ENCODE results near the gene ATXN1. TPM values are rescaled to one million over a fixed set of nuclear protein-coding genes. Genes with fewer than 3 reads are reported as not detected.

Gene ATXN1
- total RNA-seq, 1 experiment from 2014 or later, result 8.1 TPM

DNA sequence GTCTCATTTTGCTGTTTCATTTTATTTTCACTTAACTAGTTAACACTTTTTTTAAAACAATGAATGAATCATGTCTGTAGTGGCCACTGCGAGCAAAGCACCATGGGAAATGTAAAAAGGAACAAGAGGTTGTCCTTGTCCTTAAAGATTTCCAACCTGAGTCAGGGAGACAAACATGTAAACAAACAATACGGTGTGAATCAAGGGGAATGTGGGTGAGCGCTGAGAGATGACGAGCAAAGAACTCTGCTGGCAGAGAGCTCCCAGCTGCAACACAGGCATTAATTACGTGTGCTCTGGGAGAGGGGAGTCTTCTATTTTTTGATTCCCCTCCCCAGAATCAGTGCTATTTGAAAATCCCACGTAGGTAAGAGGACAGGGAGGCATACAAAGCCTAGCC, 84.3 kb downstream of the ATXN1 start:
- Mint-ChIP-seq H3K4me1 (peaks cover 11% of the 10 kb centered on the region), H3K27me3 (ENCODE audit: low read depth) (no peaks in the 10 kb centered on the region), H3K27ac (0 out of 2 replicates have a peak overlapping the region, but pooled peaks have one; percentile 24), H3K4me3 (no peak overlapping the region), H3K9me3 (no peaks in the 10 kb centered on the region), H3K36me3 (no peaks in the 10 kb centered on the region)
- POLR2A ChIA-PET, result no interaction called here
- ATAC-seq (no peak), DNase-seq (ENCODE audit: low spot score) (no peak)
- TF ChIP-seq NFYB (CRISPR knock-in tag; conservative IDR thresholded peaks at IDR 0.05; ENCODE audit: low read depth), result no peak
- CTCF ChIA-PET, result interaction anchor here (1.0 kb wide), 2 partner anchors 34 to 94 kb away, joined by 3 to 4 read pairs; no protein-coding TSS in a partner anchor

- ATAC-seq (no peak), DNase-seq (ENCODE audit: low spot score) (no peak)
- H3K36me3 Mint-ChIP-seq, result no peaks in the 10 kb centered on the region
- ChIA-PET POLR2A (no interaction called here), CTCF (interaction anchor here (1.0 kb wide), 2 partner anchors 34 to 94 kb away, joined by 3 to 4 read pairs; no protein-coding TSS in a partner anchor)
- no peak overlapping the region for H3K4me3 Mint-ChIP-seq
- H3K9me3 Mint-ChIP-seq, result no peaks in the 10 kb centered on the region
- TF ChIP-seq SP1 (CRISPR knock-in tag; conservative IDR thresholded peaks at IDR 0.05) (no peak), CBFB (CRISPR knock-in tag; IDR thresholded peaks at IDR 0.05; ENCODE audit: low read depth) (no peak), ATF2 (CRISPR knock-in tag; IDR thresholded peaks at IDR 0.05; ENCODE audit: borderline replicate concordance, low read depth) (no peak), EMX1 (CRISPR knock-in tag; IDR thresholded peaks at IDR 0.05) (no peak), NR2C2 (CRISPR knock-in tag; IDR thresholded peaks at IDR 0.05) (no peak), PRRX2 (CRISPR knock-in tag; IDR thresholded peaks at IDR 0.05) (no peak), NR1H2 (CRISPR knock-in tag; IDR thresholded peaks at IDR 0.05) (no peak), GRHL2 (CRISPR knock-in tag; IDR thresholded peaks at IDR 0.05; ENCODE audit: insufficient replicate concordance, severe bottlenecking) (no peak), USF1 (CRISPR knock-in tag; IDR thresholded peaks at IDR 0.05) (no peak)
- TF ChIP-seq, protein P1, sequence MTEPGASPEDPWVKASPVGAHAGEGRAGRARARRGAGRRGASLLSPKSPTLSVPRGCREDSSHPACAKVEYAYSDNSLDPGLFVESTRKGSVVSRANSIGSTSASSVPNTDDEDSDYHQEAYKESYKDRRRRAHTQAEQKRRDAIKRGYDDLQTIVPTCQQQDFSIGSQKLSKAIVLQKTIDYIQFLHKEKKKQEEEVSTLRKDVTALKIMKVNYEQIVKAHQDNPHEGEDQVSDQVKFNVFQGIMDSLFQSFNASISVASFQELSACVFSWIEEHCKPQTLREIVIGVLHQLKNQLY (CRISPR knock-in tag; IDR thresholded peaks at IDR 0.05), result no peak
- TF ChIP-seq, protein P2, sequence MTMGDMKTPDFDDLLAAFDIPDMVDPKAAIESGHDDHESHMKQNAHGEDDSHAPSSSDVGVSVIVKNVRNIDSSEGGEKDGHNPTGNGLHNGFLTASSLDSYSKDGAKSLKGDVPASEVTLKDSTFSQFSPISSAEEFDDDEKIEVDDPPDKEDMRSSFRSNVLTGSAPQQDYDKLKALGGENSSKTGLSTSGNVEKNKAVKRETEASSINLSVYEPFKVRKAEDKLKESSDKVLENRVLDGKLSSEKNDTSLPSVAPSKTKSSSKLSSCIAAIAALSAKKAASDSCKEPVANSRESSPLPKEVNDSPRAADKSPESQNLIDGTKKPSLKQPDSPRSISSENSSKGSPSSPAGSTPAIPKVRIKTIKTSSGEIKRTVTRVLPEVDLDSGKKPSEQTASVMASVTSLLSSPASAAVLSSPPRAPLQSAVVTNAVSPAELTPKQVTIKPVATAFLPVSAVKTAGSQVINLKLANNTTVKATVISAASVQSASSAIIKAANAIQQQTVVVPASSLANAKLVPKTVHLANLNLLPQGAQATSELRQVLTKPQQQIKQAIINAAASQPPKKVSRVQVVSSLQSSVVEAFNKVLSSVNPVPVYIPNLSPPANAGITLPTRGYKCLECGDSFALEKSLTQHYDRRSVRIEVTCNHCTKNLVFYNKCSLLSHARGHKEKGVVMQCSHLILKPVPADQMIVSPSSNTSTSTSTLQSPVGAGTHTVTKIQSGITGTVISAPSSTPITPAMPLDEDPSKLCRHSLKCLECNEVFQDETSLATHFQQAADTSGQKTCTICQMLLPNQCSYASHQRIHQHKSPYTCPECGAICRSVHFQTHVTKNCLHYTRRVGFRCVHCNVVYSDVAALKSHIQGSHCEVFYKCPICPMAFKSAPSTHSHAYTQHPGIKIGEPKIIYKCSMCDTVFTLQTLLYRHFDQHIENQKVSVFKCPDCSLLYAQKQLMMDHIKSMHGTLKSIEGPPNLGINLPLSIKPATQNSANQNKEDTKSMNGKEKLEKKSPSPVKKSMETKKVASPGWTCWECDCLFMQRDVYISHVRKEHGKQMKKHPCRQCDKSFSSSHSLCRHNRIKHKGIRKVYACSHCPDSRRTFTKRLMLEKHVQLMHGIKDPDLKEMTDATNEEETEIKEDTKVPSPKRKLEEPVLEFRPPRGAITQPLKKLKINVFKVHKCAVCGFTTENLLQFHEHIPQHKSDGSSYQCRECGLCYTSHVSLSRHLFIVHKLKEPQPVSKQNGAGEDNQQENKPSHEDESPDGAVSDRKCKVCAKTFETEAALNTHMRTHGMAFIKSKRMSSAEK (CRISPR knock-in tag; IDR thresholded peaks at IDR 0.05; ENCODE audit: borderline replicate concordance), result no peak
- TF ChIP-seq, protein P3, sequence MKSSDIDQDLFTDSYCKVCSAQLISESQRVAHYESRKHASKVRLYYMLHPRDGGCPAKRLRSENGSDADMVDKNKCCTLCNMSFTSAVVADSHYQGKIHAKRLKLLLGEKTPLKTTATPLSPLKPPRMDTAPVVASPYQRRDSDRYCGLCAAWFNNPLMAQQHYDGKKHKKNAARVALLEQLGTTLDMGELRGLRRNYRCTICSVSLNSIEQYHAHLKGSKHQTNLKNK (CRISPR knock-in tag; IDR thresholded peaks at IDR 0.05), result no peak
- TF ChIP-seq, protein P4, sequence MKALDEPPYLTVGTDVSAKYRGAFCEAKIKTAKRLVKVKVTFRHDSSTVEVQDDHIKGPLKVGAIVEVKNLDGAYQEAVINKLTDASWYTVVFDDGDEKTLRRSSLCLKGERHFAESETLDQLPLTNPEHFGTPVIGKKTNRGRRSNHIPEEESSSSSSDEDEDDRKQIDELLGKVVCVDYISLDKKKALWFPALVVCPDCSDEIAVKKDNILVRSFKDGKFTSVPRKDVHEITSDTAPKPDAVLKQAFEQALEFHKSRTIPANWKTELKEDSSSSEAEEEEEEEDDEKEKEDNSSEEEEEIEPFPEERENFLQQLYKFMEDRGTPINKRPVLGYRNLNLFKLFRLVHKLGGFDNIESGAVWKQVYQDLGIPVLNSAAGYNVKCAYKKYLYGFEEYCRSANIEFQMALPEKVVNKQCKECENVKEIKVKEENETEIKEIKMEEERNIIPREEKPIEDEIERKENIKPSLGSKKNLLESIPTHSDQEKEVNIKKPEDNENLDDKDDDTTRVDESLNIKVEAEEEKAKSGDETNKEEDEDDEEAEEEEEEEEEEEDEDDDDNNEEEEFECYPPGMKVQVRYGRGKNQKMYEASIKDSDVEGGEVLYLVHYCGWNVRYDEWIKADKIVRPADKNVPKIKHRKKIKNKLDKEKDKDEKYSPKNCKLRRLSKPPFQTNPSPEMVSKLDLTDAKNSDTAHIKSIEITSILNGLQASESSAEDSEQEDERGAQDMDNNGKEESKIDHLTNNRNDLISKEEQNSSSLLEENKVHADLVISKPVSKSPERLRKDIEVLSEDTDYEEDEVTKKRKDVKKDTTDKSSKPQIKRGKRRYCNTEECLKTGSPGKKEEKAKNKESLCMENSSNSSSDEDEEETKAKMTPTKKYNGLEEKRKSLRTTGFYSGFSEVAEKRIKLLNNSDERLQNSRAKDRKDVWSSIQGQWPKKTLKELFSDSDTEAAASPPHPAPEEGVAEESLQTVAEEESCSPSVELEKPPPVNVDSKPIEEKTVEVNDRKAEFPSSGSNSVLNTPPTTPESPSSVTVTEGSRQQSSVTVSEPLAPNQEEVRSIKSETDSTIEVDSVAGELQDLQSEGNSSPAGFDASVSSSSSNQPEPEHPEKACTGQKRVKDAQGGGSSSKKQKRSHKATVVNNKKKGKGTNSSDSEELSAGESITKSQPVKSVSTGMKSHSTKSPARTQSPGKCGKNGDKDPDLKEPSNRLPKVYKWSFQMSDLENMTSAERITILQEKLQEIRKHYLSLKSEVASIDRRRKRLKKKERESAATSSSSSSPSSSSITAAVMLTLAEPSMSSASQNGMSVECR (CRISPR knock-in tag; IDR thresholded peaks at IDR 0.05; ENCODE audit: borderline replicate concordance), result no peak
- TF ChIP-seq, protein P5, sequence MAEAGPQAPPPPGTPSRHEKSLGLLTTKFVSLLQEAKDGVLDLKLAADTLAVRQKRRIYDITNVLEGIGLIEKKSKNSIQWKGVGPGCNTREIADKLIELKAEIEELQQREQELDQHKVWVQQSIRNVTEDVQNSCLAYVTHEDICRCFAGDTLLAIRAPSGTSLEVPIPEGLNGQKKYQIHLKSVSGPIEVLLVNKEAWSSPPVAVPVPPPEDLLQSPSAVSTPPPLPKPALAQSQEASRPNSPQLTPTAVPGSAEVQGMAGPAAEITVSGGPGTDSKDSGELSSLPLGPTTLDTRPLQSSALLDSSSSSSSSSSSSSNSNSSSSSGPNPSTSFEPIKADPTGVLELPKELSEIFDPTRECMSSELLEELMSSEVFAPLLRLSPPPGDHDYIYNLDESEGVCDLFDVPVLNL (CRISPR knock-in tag; IDR thresholded peaks at IDR 0.05; ENCODE audit: borderline replicate concordance, low read depth), result no peak
- no peak overlapping the region for H3K27ac Mint-ChIP-seq
- no peaks in the 10 kb centered on the region for H3K27me3 Mint-ChIP-seq (ENCODE audit: low read depth)
- H3K4me1 Mint-ChIP-seq, result peaks cover 17% of the 10 kb centered on the region
These were observed 84.9 kb downstream of the ATXN1 start for GRCh38 chr6:16676376-16676775.

Data from WTC11 (cell line).